Endodermal cell (in vitro differentiated cells): ENCODE data around the gene TMC8. TPM values are rescaled to one million over a fixed set of nuclear protein-coding genes. Genes with fewer than 3 reads are reported as not detected.
A peak's percentile ranks its signal among the peaks of the same experiment; 100 is the strongest.

Experiments
- DNase-seq: peaks from one replicate; pipeline ENCODE4 v3.0.0-alpha.2; 2017
- H3K27ac ChIP-seq: 2 replicates; pipeline ENCODE4 v1.5.1; 2013; ENCODE audit warnings: mild to moderate bottlenecking, low read depth, low read length, moderate library complexity
- H3K27me3 ChIP-seq: 2 replicates; pipeline ENCODE4 v1.6.1; 2013; ENCODE audit warnings: mild to moderate bottlenecking, low read length, moderate library complexity; ENCODE audit not compliant: insufficient read depth, control insufficient read depth, poor library complexity, severe bottlenecking
- H3K36me3 ChIP-seq: 2 replicates; pipeline ENCODE4 v1.7.0; 2013; ENCODE audit warnings: mild to moderate bottlenecking, low read length, moderate library complexity; ENCODE audit not compliant: control insufficient read depth, insufficient read depth
- H3K4me1 ChIP-seq: one replicate; pipeline ENCODE4 v1.7.0; 2013; ENCODE audit warnings: low read length; ENCODE audit not compliant: control insufficient read depth, insufficient read depth
- H3K4me3 ChIP-seq: 2 replicates; pipeline ENCODE4 v1.5.1; 2013; ENCODE audit warnings: mild to moderate bottlenecking, low read length, moderate library complexity
- H3K9ac ChIP-seq: 2 replicates; pipeline ENCODE4 v1.6.1; 2013; ENCODE audit warnings: mild to moderate bottlenecking, low read length, moderate library complexity; ENCODE audit not compliant: poor library complexity, severe bottlenecking; ENCODE audit errors: extremely low read depth
- H3K9me3 ChIP-seq: 2 replicates; pipeline ENCODE4 v1.6.1; 2013; ENCODE audit warnings: mild to moderate bottlenecking, low read length, moderate library complexity; ENCODE audit not compliant: control insufficient read depth
- H3K27ac Mint-ChIP-seq: 2 replicates; pipeline ENCODE4 v1.8.0; 2020; ENCODE audit warnings: mixed read lengths
- H3K27me3 Mint-ChIP-seq: 2 replicates; pipeline ENCODE4 v1.8.0; 2021; ENCODE audit warnings: mild to moderate bottlenecking, mixed read lengths; ENCODE audit not compliant: insufficient read depth
- H3K36me3 Mint-ChIP-seq: 2 replicates; pipeline ENCODE4 v1.8.0; 2020; ENCODE audit warnings: low read depth, mixed read lengths
- H3K4me1 Mint-ChIP-seq: 2 replicates; pipeline ENCODE4 v1.8.0; 2020; ENCODE audit warnings: mixed read lengths
- H3K4me3 Mint-ChIP-seq: 2 replicates; pipeline ENCODE4 v1.8.0; 2020; ENCODE audit warnings: mild to moderate bottlenecking, moderate library complexity, mixed read lengths
- H3K9me3 Mint-ChIP-seq: 2 replicates; pipeline ENCODE4 v1.8.0; 2020; ENCODE audit warnings: mild to moderate bottlenecking, mixed read lengths
- CTCF ChIP-seq: fragments of 200-600 bp; sonication (generic); conservative IDR thresholded peaks from 2 replicates; pipeline ENCODE4 v1.5.0; 2021; ENCODE audit warnings: antibody characterized with exemption, mild to moderate bottlenecking
- WGBS, 2 experiments: methylation state at CpG; one replicate each; pipeline versions ENCODE4 v1.1.5 to v1.1.7; 2013; ENCODE audit warnings: missing lambda C conversion rate in 2 of 2, mixed read lengths in 1 of 2; ENCODE audit not compliant: insufficient coverage in 1 of 2, insufficient read length in 1 of 2; 5-methylcytosine and 5-hydroxymethylcytosine counted together
- total RNA-seq, 2 donors: library from RNA; stranded (reverse); fragmentation: NEBNext Ultra II Directional in 1 of 2; extraction: Animal tissue kit (Norgen Biotek cat#: 25700) in 1 of 2; gene quantifications; 2 replicates in 1 of 2; 3 replicates in 1 of 2; pipeline ENCODE4 v1.2.1, GENCODE V29; 2021

Gene TMC8
- total RNA-seq, 2 donors from 2014 or later: 0.90 to 3.0 TPM

- peaks cover 7% of the 10 kb centered on the region for H3K27me3 ChIP-seq
- peak within 1 kb of the TSS; percentile 78 for H3K4me3 ChIP-seq
- TF ChIP-seq CTCF: no peak
- H3K27ac ChIP-seq: peak within 1 kb of the TSS; percentile 38
- peak; percentile 97 for DNase-seq
- WGBS, 2 experiments: 3 to 7% methylated on average over 21 to 52 of the region's 54 CpGs
- peaks cover 19% of the 10 kb centered on the region for H3K27me3 Mint-ChIP-seq
- peak within 1 kb of the TSS; percentile 83 for H3K4me3 Mint-ChIP-seq
- no peaks in the 10 kb centered on the region for H3K9me3 ChIP-seq
- H3K27ac Mint-ChIP-seq: peak within 1 kb of the TSS; percentile 92
- H3K4me1 ChIP-seq: peaks cover 5% of the 10 kb centered on the region
- peaks cover 4% of the 10 kb centered on the region for H3K36me3 Mint-ChIP-seq
- no peaks in the 10 kb centered on the region for H3K9me3 Mint-ChIP-seq
- H3K4me1 Mint-ChIP-seq: peaks cover 18% of the 10 kb centered on the region
- H3K36me3 ChIP-seq: peaks cover 6% of the 10 kb centered on the region
- H3K9ac ChIP-seq: peak within 1 kb of the TSS; percentile 47
Measured at GRCh38 chr17:78128551-78129350, 1.8 kb upstream of the TMC8 start, which contains the start of gene TMC6. TMC6 (minus strand) TSS chr17:78128755; CDS start chr17:78126832, 1,923 bp downstream.

- no peak overlapping the region for H3K9ac ChIP-seq
- peak overlapping the region; percentile 92 for H3K27ac Mint-ChIP-seq
- peaks cover 5% of the 10 kb centered on the region for H3K4me1 ChIP-seq
- peaks cover 3% of the 10 kb centered on the region for H3K36me3 ChIP-seq
- no peak overlapping the region for H3K27ac ChIP-seq
- peaks cover 7% of the 10 kb centered on the region for H3K27me3 ChIP-seq
- DNase-seq: peak; percentile 70
- H3K4me3 Mint-ChIP-seq: peak overlapping the region; percentile 83
- whole genome bisulfite sequencing, 2 experiments: 89 to 91% methylated on average over 3 to 4 of the region's 4 CpGs
- no peak for TF ChIP-seq CTCF
- peaks cover 1% of the 10 kb centered on the region for H3K36me3 Mint-ChIP-seq
- peaks cover 21% of the 10 kb centered on the region for H3K4me1 Mint-ChIP-seq
- H3K9me3 ChIP-seq: no peaks in the 10 kb centered on the region
- peak overlapping the region; percentile 78 for H3K4me3 ChIP-seq
- H3K27me3 Mint-ChIP-seq: peaks cover 22% of the 10 kb centered on the region
- H3K9me3 Mint-ChIP-seq: no peaks in the 10 kb centered on the region
Measured at GRCh38 chr17:78129351-78130089, 1.1 kb upstream of the TMC8 start.

- Histone ChIP-seq H3K4me3 (no peak overlapping the region), H3K36me3 (peaks cover 3% of the 10 kb centered on the region), H3K4me1 (peaks cover 5% of the 10 kb centered on the region), H3K9me3 (no peaks in the 10 kb centered on the region), H3K27me3 (peaks cover 7% of the 10 kb centered on the region), H3K27ac (no peak overlapping the region), H3K9ac (no peak overlapping the region)
- WGBS, 2 experiments: 92% methylated on average over 2 to 5 of the region's 5 CpGs
- Mint-ChIP-seq H3K27ac (no peak overlapping the region), H3K4me3 (no peak overlapping the region), H3K36me3 (peaks cover 1% of the 10 kb centered on the region), H3K4me1 (peaks cover 21% of the 10 kb centered on the region), H3K9me3 (no peaks in the 10 kb centered on the region), H3K27me3 (peaks cover 22% of the 10 kb centered on the region)
- no peak for DNase-seq
- TF ChIP-seq CTCF: no peak
Measured at GRCh38 chr17:78130090-78130436, 508 bp upstream of the TMC8 start.
